ENCODE data around the gene RGL2. TPM values are rescaled to one million over a fixed set of nuclear protein-coding genes. Genes with fewer than 3 reads are reported as not detected.
"Not testable (repeated sequence)": the region's sequence is repeated elsewhere in the genome, so short reads cannot be mapped to it uniquely, and the experiment has no call there.

RGL2 gene, protein sequence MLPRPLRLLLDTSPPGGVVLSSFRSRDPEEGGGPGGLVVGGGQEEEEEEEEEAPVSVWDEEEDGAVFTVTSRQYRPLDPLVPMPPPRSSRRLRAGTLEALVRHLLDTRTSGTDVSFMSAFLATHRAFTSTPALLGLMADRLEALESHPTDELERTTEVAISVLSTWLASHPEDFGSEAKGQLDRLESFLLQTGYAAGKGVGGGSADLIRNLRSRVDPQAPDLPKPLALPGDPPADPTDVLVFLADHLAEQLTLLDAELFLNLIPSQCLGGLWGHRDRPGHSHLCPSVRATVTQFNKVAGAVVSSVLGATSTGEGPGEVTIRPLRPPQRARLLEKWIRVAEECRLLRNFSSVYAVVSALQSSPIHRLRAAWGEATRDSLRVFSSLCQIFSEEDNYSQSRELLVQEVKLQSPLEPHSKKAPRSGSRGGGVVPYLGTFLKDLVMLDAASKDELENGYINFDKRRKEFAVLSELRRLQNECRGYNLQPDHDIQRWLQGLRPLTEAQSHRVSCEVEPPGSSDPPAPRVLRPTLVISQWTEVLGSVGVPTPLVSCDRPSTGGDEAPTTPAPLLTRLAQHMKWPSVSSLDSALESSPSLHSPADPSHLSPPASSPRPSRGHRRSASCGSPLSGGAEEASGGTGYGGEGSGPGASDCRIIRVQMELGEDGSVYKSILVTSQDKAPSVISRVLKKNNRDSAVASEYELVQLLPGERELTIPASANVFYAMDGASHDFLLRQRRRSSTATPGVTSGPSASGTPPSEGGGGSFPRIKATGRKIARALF
- total RNA-seq: 10 to 100 TPM; 23.6 to 63.8 TPM
- 100 to 1,000 TPM; 101 to 119 TPM for polyA plus RNA-seq (ENCODE audit: insufficient read length in 2 of 2)
- long read RNA-seq, donor 1, partial matches to known transcripts: 0 of 4 reads
- long read RNA-seq, donor 1, other reads (novel, unspliced or antisense): 0 of 4 reads
- long read RNA-seq, donor 2: 0 reads
- long read RNA-seq, donor 3: 0 reads
- long read RNA-seq, donor 4, transcript RGL2-247 (18 exons, 3,278 nt): major isoform, 6 of 22 reads
- long read RNA-seq, donor 4, partial matches to known transcripts: 14 of 22 reads
- long read RNA-seq, donor 4, other reads (novel, unspliced or antisense): 0 of 22 reads

DNA sequence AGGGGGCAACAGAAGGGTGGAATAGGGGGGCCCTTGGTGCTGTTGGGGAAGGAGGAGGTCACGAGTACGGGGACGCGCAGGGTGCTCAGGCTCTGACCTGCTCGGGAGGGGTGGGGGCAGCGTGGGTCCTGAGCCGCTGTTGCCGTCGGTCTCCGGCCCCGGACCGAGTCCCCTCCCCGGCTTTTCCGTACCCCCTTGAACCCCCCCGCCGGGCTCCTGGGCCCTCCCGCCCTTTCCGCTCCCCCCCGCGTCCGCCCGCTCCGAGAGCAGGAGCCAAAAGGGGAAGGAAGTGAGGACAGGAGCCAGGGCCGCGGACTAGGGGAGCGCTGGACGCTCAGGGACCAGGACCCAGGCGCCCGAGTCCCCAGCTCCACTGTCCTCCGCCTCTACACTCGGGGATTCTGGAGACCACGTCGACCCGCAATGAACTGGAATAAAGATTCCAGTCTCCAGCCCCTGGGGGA is at the start of gene RGL2:
RGL2 (minus strand) TSS at position 170 of the 464 bp plus-strand sequence. CDS start 332 bp downstream, outside the sequence.
- WGBS (ENCODE audit: insufficient coverage): under 1% methylated on average over 28 of the region's 34 CpGs
- DNase-seq (ENCODE audit: low read depth in 4 of 6, low spot score in 6 of 6): peak in 2 of 6 donors; percentile 81 to 84
- H3K4me3 ChIP-seq (ENCODE audit: low read depth, low read length): peak within 1 kb of the TSS; percentile 99
- peak within 1 kb of the TSS; percentile 99 for H3K27ac ChIP-seq (ENCODE audit: low read depth, low read length)
- peaks cover 31% of the 10 kb centered on the region for H3K4me1 ChIP-seq (ENCODE audit: control insufficient read depth, insufficient read depth, low read length)
- no peaks in the 10 kb centered on the region for H3K9me3 ChIP-seq (ENCODE audit: control insufficient read depth, insufficient read depth, low read length)
- no peaks in the 10 kb centered on the region for H3K27me3 ChIP-seq (ENCODE audit: control insufficient read depth, insufficient read depth, low read length)
- peaks cover 40% of the 10 kb centered on the region for H3K36me3 ChIP-seq (ENCODE audit: control insufficient read depth, insufficient read depth, low read length)

DNA sequence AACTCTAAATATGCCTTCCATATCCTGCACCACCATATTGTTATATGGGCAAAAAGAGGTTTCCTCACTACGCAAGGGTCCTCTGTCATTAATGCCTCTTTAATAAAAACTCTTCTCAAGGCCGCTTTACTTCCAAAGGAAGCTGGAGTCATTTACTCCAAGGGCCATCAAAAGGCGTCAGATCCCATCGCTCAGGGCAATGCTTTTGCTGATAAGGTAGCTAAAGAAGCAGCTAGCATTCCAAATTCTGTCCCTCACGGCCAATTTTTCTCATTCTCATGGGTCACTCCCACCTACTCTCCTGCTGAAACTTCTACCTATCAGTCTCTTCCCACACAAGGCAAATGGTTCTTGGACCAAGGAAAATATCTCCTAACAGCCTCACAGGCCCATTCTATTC is 49.1 kb upstream of the RGL2 start:
- H3K27me3 ChIP-seq (ENCODE audit: control insufficient read depth, insufficient read depth, low read length): no peaks in the 10 kb centered on the region
- no peaks in the 10 kb centered on the region for H3K9me3 ChIP-seq (ENCODE audit: control insufficient read depth, insufficient read depth, low read length)
- no peak for DNase-seq (ENCODE audit: low read depth in 4 of 6, low spot score in 6 of 6)
- no peak overlapping the region for H3K4me3 ChIP-seq (ENCODE audit: low read depth, low read length)
- H3K4me1 ChIP-seq (ENCODE audit: control insufficient read depth, insufficient read depth, low read length): peaks cover 6% of the 10 kb centered on the region
- H3K27ac ChIP-seq (ENCODE audit: low read depth, low read length): no peak overlapping the region
- 98% methylated on average over 5 of the region's 5 CpGs for WGBS (ENCODE audit: insufficient coverage)
- no peaks in the 10 kb centered on the region for H3K36me3 ChIP-seq (ENCODE audit: control insufficient read depth, insufficient read depth, low read length)

DNA sequence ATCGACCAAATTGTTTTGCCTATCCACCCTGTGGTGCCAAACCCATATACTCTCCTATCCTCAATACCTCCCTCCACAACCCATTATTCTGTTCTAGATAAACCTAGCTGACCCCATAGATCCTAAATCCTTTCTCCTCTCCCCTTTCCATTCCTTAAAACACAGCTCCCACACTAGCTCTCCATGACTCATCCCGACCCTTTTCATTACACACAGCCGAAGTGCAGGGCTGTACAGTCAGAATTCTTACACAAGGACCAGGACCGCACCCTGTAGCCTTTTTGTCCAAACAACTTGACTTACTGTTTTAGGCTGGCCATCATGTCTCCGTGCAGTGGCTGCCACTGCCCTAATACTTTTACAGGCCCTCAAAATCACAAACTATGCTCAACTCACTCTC is 48.2 kb upstream of the RGL2 start:
- H3K9me3 ChIP-seq (ENCODE audit: control insufficient read depth, insufficient read depth, low read length); H3K36me3 ChIP-seq (ENCODE audit: control insufficient read depth, insufficient read depth, low read length); H3K27me3 ChIP-seq (ENCODE audit: control insufficient read depth, insufficient read depth, low read length); H3K4me3 ChIP-seq (ENCODE audit: low read depth, low read length); H3K27ac ChIP-seq (ENCODE audit: low read depth, low read length); DNase-seq (ENCODE audit: low read depth in 4 of 6, low spot score in 6 of 6); H3K4me1 ChIP-seq (ENCODE audit: control insufficient read depth, insufficient read depth, low read length): not testable (repeated sequence)
- 89% methylated on average over 5 of the region's 5 CpGs for WGBS (ENCODE audit: insufficient coverage)

DNA sequence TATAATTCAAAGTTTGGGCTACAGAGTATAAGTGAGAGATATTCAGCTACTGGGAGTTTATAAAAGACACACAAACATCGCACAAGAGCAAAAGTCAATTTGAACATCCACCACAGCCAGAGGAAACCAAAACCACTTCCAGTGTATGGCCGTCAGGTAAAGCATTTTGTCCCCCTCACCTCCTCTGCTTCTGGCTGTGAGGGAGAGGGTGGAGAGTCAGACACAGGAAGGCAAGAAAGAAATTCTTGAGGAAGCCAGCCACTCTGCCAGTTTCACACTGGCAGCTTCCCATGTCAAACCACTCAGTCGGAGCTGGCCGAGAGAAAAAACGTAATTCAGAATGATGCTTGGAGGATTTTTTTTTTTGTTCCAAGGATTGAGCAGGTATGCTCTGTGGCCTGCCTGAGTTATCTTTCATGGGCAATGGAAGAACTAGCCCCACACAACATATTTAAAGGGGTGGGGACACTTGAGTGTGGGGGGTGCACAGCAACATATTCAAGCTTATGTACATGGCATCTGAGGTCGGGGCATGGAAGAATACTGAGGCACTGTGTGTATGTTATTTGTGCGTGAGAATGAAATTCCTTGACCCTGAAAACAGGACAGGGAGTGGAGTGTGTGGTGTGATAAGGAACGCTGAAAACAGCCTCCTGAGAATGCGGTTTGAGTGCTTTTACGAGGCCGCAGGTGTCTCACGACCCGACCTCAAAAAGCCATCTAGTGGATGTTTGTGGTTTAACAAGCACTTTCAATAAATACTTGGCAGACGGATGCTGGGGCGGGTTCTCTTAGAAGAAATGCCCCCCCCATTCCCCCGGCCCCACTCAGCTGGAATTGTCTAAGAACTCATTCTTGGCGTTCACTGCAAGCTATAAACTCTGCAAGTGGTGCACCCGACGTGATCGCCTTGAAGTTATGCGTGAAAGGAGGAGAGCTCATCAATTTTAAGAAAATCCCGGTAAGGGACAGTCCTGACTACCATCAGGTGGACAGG is 46.3 kb upstream of the RGL2 start:
- peaks cover 6% of the 10 kb centered on the region for H3K4me1 ChIP-seq (ENCODE audit: control insufficient read depth, insufficient read depth, low read length)
- H3K4me3 ChIP-seq (ENCODE audit: low read depth, low read length): no peak overlapping the region
- no peak overlapping the region for H3K27ac ChIP-seq (ENCODE audit: low read depth, low read length)
- no peaks in the 10 kb centered on the region for H3K9me3 ChIP-seq (ENCODE audit: control insufficient read depth, insufficient read depth, low read length)
- H3K36me3 ChIP-seq (ENCODE audit: control insufficient read depth, insufficient read depth, low read length): no peaks in the 10 kb centered on the region
- H3K27me3 ChIP-seq (ENCODE audit: control insufficient read depth, insufficient read depth, low read length): no peaks in the 10 kb centered on the region
- peak; percentile 28 to 89 (median 41) for DNase-seq (ENCODE audit: low read depth in 4 of 6, low spot score in 6 of 6)
- WGBS (ENCODE audit: insufficient coverage): 7% methylated on average over 14 of the region's 22 CpGs

DNA sequence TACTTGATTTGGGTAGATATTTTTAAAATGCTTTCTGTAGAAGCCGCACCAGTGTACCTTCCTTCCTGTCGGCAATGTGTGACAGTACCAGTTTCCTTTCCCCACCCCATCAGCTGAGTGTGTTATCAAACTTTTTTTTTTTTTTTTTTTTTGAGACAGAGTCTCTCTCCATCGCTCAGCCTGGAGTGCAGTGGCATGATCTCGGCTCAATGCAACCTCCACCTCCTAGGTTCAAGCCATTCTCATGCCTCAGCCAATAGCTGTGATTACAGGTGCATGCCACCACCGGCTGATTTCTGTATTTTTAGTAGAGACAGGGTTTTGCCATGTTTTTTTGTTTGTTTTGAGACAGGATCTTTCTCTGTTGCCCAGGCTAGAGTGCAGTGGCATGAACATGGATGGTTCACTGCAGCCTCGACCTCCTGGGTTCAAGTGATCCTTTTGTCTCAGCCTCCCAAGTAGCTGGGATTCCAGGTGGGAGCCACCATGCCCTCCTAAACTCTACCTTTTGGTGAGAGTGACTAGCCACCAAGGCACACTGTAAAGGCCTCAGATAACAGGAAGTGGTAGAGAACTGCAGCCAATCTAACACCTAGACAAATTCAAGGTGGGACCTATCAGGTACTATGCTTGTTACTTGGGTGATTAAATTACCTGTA is 45.3 kb upstream of the RGL2 start:
- no peak overlapping the region for H3K4me3 ChIP-seq (ENCODE audit: low read depth, low read length)
- H3K4me1 ChIP-seq (ENCODE audit: control insufficient read depth, insufficient read depth, low read length): peaks cover 6% of the 10 kb centered on the region
- no peak overlapping the region for H3K27ac ChIP-seq (ENCODE audit: low read depth, low read length)
- H3K9me3 ChIP-seq (ENCODE audit: control insufficient read depth, insufficient read depth, low read length): no peaks in the 10 kb centered on the region
- 71% methylated on average over 1 of the region's 6 CpGs for WGBS (ENCODE audit: insufficient coverage)
- no peaks in the 10 kb centered on the region for H3K27me3 ChIP-seq (ENCODE audit: control insufficient read depth, insufficient read depth, low read length)
- DNase-seq (ENCODE audit: low read depth in 4 of 6, low spot score in 6 of 6): no peak
- H3K36me3 ChIP-seq (ENCODE audit: control insufficient read depth, insufficient read depth, low read length): no peaks in the 10 kb centered on the region

DNA sequence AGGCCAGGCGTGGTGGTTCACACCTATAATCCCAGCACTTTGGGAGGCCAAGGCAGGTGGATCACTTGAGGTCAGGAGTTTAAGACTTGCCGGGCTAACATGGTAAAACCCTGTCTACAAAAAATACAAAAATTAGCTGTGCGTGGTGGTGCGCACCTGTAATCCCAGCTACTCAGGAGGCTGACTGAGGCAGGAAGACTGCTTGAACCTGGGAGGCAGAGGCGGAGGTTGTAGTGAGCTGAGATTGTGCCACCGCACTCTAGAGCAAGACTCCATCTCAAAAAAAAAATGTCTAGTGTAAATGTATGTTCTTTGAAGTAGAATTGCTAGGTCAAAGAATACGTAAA is 44.8 kb upstream of the RGL2 start:
- H3K4me3 ChIP-seq (ENCODE audit: low read depth, low read length); H3K27me3 ChIP-seq (ENCODE audit: control insufficient read depth, insufficient read depth, low read length); H3K27ac ChIP-seq (ENCODE audit: low read depth, low read length); H3K9me3 ChIP-seq (ENCODE audit: control insufficient read depth, insufficient read depth, low read length); H3K4me1 ChIP-seq (ENCODE audit: control insufficient read depth, insufficient read depth, low read length); DNase-seq (ENCODE audit: low read depth in 4 of 6, low spot score in 6 of 6); H3K36me3 ChIP-seq (ENCODE audit: control insufficient read depth, insufficient read depth, low read length): not testable (repeated sequence)
- WGBS (ENCODE audit: insufficient coverage): 86% methylated on average over 2 of the region's 7 CpGs

DNA sequence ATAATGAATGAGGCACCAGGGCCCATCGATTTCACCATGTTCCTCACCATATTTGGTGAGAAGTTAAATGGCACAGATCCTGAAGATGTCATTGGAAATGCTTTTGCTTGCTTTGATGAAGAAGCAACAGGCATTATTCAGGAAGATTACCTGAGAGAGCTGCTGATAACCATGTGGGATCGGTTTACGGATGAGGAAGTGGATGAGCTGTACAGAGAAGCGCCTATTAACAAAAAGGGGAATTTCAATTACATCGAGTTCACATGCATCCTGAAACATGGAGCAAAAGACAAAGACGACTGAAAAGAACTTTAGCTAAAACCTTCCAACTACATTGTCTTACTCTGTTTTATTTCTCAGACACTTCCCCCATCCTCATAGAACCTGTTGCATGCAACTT is 40.5 kb upstream of the RGL2 start:
- no peak overlapping the region for H3K4me3 ChIP-seq (ENCODE audit: low read depth, low read length)
- H3K9me3 ChIP-seq (ENCODE audit: control insufficient read depth, insufficient read depth, low read length): no peaks in the 10 kb centered on the region
- no peak for DNase-seq (ENCODE audit: low read depth in 4 of 6, low spot score in 6 of 6)
- H3K27ac ChIP-seq (ENCODE audit: low read depth, low read length): no peak overlapping the region
- H3K4me1 ChIP-seq (ENCODE audit: control insufficient read depth, insufficient read depth, low read length): no peaks in the 10 kb centered on the region
- 96% methylated on average over 4 of the region's 6 CpGs for WGBS (ENCODE audit: insufficient coverage)
- no peaks in the 10 kb centered on the region for H3K36me3 ChIP-seq (ENCODE audit: control insufficient read depth, insufficient read depth, low read length)
- H3K27me3 ChIP-seq (ENCODE audit: control insufficient read depth, insufficient read depth, low read length): no peaks in the 10 kb centered on the region

DNA sequence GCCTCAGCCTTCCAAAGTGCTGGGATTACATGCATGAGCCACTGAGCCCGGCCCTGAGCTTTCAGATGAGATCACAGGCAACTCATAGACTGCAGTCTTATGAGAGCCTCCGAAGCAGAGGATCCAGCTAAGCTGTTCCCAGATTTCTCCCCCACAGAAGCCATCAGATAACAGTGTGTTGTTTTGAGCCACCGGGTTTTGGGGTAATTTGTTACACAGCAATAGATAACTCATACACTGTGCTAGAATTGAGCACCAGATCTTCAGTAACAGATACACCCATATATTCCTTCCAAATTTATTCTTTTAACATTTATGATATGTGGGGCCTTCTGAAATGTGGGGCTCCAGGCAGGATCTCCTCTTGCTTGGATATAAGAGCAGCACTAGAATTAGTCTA is 37.8 kb upstream of the RGL2 start:
- no peaks in the 10 kb centered on the region for H3K36me3 ChIP-seq (ENCODE audit: control insufficient read depth, insufficient read depth, low read length)
- no peak for DNase-seq (ENCODE audit: low read depth in 4 of 6, low spot score in 6 of 6)
- no peaks in the 10 kb centered on the region for H3K4me1 ChIP-seq (ENCODE audit: control insufficient read depth, insufficient read depth, low read length)
- no peak overlapping the region for H3K4me3 ChIP-seq (ENCODE audit: low read depth, low read length)
- H3K27ac ChIP-seq (ENCODE audit: low read depth, low read length): no peak overlapping the region
- no peaks in the 10 kb centered on the region for H3K9me3 ChIP-seq (ENCODE audit: control insufficient read depth, insufficient read depth, low read length)
- 78% methylated on average over 1 of the region's 3 CpGs for WGBS (ENCODE audit: insufficient coverage)
- H3K27me3 ChIP-seq (ENCODE audit: control insufficient read depth, insufficient read depth, low read length): no peaks in the 10 kb centered on the region
